GM19467 (cell line): ENCODE measurements around the gene KAT2B.
A peak's percentile ranks its signal among the peaks of the same experiment; 100 is the strongest.

ENCODE experiments used
- ATAC-seq: cut with Tn5 transposase; IDR thresholded peaks from one replicate; pipeline ENCODE4 v1.9.1; 2021; ENCODE audit warnings: mild to moderate bottlenecking, moderate library complexity; ENCODE audit not compliant: unreplicated experiment

KAT2B gene

GRCh38 chr3:20141316-20141715 is 101.1 kb downstream of the KAT2B start:
- no peak for ATAC-seq

- no peak for ATAC-seq
Observed at GRCh38 chr3:20141851-20142250, 101.6 kb downstream of the KAT2B start.

DNA sequence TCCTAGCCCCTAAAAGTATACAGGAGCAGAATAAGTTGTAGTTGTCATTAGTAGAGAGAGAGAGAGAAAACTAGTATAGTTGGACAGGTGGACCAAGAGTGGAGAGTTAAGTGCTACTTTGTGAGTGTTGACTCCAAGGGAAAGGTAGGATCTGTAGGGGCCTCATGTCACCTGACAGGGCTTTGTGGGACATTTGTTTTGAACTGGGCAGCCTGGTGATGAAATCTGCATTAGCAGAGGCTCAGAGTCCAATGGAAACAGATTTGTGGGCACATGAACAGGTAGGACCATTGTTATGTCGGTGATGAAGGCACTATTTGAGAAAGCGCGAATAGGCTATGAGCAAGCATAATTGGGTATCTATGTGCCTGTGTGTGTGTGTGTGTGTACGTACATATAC is 102.3 kb downstream of the KAT2B start:
- no peak for ATAC-seq

- no peak for ATAC-seq
Observed at GRCh38 chr3:20143519-20143918, 103.3 kb downstream of the KAT2B start.

DNA sequence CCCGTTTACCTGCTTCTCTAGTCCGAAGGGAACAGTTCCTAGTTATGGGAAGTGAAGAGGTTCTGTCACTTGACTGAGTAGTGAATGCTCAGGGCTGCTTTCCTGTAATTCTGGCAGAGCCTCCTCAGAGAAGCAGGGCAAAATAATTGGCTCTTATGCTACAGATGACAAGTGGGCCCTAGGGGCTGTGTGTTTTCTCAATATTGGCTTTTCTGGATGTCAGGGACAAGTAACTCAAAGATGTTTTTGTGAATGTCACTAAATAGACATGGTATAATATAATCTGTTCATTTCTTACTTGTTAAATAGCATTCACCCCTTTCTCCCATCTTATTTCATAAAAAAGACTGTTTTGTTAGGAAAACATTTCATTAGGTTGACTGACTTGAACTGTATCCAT is 105.6 kb downstream of the KAT2B start:
- no peak for ATAC-seq

DNA sequence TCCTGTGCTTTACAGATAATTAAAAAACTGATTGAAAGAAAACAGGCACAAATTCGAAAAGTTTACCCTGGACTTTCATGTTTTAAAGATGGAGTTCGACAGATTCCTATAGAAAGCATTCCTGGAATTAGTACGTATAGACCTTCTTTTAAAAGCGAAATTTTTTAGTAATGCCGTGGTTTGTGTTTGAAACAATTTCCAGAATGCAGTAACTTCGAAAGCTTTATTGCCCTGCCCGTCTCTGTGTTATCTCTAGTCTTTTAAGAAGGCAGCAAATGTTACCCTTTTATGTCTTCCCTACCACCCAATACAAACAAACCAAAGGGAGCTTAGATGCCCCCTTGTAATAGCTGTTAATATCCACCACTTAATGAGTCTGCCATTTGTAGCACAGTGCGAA is 106.1 kb downstream of the KAT2B start:
- ATAC-seq = no peak

DNA sequence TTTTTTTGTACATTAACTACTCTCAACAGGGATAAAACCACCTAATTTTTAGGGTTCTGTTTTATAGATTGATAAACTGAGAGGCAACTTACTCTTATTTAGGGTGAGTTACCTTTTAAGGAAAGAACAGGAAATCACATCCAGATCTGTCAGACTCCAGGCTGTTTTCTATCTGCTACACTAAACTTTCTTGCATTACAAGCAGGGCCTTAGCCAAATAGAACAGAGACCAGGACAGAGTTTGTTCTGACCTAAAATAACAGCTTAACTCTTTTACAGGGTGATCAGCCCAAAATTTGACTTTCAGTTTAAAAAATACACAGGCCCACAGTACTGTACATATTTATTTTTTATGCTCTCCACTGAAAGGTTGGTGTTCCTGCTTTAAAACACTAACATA is 107.1 kb downstream of the KAT2B start:
- ATAC-seq = no peak

GRCh38 chr3:20148466-20148865 is 108.2 kb downstream of the KAT2B start:
- no peak for ATAC-seq

DNA sequence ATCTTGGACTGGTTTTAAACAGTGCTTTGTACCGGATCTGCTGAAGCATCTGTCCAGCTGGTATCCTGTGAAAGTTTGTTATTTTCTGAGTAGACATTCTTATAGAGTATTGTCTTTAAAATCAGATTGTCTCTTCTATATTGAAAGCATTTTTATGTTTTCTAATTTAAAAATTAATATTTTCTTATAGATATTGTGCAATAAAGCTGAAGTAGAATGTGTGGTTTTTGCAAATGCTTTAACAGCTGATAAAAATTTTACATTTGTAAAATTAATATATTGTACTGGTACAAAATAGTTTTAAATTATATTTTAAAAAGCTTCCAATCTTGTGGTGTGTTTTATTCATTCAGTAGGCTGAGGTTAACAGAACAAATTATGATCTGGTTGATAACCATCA is 113.8 kb downstream of the KAT2B start:
- no peak for ATAC-seq

DNA sequence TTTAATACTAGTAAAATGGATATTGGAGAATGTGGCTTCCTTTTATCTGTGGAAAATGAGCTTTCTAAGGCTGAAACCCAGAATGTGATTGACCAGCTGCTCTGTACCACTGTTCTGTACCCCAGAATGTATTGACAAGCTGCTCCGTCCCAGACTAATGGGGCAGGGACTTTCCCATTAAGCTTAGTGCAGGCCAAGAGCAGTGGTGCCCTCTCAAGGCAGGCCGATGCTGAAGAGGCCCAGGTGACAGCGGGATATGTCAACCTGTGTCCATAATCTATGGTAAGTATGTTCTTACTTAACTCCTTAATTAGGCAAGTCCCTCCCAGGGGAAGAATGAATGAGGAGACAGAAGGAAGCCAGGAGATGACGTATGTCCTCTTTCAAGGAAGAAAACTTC is 114.7 kb downstream of the KAT2B start:
- ATAC-seq = no peak

DNA sequence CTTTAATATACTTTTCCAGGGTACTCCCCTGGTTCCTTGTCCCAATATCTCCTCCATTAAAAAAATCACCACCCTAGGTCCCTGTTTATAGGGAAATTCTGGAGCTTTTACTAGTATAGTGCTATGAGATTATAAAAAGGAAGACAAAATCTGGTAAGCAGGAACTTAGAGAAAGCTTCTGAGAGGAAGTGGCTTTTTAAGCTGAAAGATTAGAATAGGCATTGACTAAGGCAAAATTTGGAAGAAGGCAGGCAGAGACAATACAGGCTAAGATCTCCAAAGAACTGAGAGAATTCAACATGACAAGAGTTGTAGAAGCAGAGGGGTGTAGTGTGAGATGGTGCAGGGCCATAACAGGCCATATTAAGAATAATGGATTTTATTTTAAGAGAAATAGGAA is 120.0 kb downstream of the KAT2B start:
- no peak for ATAC-seq

DNA sequence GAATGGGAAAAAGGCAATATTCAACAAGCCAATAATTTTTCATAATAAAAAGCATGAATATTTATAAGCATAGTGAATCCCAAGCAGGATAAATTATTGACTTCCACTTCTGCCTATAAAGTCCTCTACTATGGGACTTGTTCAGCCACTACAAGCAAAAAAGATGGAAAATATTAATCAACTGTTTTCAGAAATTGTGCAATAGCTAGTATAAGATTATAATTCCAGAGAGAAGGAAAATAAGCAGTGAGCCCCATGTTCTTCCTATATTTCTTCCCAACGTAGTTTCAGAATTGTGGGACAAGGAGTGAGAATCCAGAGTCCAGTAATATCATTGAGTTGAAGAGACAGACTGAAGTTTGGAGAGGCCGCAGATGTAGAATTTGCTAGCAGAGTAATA is 121.5 kb downstream of the KAT2B start:
- ATAC-seq = no peak

GRCh38 chr3:20173844-20174410 is 133.7 kb downstream of the KAT2B start:
- no peak for ATAC-seq

DNA sequence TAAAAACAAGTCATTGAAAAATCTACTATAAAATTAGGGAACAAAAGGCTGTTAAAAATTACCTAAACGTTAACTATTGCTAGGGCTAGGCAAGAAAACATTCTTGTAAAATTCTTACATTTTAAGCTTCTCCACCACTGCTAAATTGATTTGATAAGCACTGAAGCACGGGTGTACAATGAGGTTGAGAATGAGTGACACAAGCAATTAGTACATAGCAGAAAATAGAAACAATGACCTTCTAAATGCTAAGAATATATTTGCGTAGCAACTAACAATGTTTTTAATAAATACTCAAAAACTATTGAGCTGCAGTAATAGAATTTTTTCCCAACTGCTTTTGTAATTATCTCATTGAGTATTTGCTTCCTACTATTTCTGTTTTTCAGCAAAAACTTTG is 141.0 kb downstream of the KAT2B start:
- ATAC-seq = no peak

- ATAC-seq = no peak
Observed at GRCh38 chr3:20182206-20182605, 142.0 kb downstream of the KAT2B start.

DNA sequence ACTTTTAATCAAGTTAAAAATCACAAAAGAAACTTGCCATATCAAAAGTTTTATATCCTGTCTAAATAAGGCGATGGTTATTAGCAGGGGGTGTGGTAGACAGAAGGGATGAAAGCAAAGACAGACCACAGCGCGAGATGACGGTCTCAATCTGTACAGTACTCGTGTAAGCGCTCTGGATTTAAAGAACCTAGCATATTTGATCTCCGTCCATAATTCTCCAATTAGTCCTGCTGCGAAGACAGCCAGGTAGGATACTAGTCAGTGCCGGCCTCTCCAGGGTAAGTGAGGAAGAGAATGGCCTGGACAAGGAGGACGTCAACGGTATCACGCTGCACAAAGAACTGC is 145.1 kb downstream of the KAT2B start:
- ATAC-seq = peak; percentile 12

- ATAC-seq = peak; percentile 96
Observed at GRCh38 chr3:20185679-20186599, 145.7 kb downstream of the KAT2B start, which contains the start of gene SGO1. Gene SGO1, minus strand, starts transcription at chr3:20186206. Its CDS starts 2,179 bp downstream, at chr3:20184027.

DNA sequence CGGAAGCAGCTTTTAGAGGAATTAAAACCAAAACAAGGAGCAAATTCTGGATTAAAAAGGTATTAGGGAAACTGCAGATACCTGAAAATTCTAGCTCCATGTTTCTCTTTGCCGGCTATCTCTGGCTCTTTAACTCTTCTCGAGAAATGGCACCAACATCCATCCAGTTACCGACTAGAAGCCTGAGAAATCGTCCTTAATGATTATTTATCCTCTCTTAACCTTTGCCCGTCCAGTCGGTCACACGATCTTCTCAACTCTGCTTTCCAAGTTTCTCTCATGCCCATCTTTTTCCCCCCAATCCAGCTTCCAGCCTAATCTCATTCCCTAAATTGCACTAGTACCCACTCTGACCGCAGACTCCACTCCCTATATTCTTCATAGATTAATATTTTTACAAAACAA is 146.4 kb downstream of the KAT2B start:
- ATAC-seq = peak; percentile 2

DNA sequence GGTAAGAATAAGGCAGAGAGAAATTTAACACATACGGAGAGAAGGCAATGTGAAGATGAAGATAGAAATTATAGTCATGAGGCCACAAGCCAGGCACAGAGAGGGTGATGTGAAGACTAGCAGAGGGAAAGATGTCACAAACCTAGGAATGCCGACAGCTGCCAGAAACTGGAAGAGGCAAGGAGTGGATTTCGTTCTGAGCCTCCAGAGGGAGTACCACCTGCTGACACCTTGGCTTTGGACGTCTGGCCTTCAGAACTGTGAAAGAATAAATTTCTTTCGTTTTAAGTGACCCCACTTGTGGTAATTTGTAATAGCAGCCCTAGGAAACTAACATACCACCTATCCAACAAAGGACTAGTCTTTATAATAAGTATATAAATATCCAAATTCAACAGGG is 150.7 kb downstream of the KAT2B start:
- no peak for ATAC-seq

DNA sequence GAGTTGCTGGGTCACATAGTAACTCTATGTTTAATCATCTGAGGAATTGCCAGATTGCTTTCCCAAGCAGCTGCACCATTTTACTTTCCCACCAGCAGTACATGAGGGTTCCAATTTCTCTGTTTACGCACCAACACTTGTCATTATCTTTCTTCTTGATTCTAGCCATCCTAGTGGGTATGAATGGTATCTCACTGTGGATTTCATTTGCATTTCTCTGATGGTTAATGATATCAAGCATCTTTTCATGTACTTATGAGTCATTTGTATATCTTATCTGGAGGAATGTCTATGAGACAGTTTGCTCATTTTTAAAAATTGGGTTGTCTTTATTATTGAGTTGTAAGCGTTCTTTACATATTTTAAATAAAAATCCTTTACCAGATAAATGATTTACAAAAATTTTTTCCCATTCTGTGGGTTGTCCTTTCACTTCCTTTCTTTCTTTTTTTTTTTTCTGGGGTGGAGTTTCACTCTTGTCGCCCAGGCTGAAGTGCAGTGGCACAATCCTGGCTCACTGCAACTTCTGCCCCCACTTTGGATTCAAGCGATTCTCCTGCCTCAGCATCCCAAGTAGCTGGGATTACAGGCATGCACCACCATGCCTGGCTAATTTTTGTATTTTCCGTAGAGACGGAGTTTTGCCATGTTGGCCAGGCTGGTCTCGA is 154.7 kb downstream of the KAT2B start:
- ATAC-seq = no peak

DNA sequence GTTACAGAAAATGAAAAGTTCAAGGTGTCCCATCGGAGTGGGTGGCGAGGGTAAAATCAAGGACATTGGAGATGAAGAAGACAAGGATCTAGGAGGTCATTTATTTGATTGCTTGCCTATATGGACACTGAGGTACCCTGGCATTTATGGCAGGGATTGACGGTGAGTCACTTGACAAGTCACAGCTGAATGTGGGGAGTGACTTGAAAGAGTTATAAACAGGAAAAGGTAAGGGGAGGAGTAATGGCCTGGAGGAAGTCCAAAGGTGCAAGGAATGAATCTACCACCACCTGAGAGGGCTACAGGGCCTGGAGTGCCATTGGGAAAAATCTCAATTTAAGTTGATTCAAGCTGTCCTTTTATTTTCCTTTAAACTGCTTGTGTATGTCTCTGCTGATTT is 157.5 kb downstream of the KAT2B start:
- ATAC-seq = no peak

DNA sequence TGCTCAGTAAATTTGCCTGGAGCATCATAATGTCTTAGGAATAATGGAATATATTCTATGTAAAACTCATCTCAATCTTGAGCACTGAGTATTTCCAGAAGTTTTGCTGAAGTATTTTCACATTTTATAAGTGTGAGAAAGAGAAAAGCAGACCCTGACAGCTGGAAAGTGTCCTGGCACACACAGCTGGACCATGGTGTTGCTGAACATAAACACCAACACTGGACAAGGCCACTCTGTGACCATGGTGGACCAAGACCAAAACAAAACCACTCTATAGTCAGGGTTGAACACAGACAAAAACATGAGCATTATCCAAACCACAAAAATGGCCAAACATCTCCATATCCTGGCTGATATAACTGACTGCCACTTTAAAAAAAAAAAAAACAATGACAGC is 160.9 kb downstream of the KAT2B start:
- no peak for ATAC-seq
